ENCODE data around the gene CGB1.
"Not testable (repeated sequence)": the region's sequence is repeated elsewhere in the genome, so short reads cannot be mapped to it uniquely, and the experiment has no call there.

The CGB1 gene

GRCh38 chr19:49080392-49080791, 43.7 kb upstream of the CGB1 start:
- TF ChIP-seq ZFX (IDR thresholded peaks at IDR 0.05; ENCODE audit: borderline replicate concordance) (no peak), CTCF (IDR thresholded peaks at IDR 0.05) (no peak)
- H3K27ac ChIP-seq, result no peak overlapping the region

GRCh38 chr19:49074869-49075268, 38.2 kb upstream of the CGB1 start:
- not testable (repeated sequence) for H3K27ac ChIP-seq
- TF ChIP-seq CTCF (IDR thresholded peaks at IDR 0.05), result peak; percentile 82

- H3K27ac ChIP-seq, result no peak overlapping the region
- TF ChIP-seq CTCF (IDR thresholded peaks at IDR 0.05) (peak; percentile 69), ZFX (IDR thresholded peaks at IDR 0.05; ENCODE audit: borderline replicate concordance) (no peak)
These were observed 37.1 kb upstream of the CGB1 start for GRCh38 chr19:49073514-49074378.

GRCh38 chr19:49071860-49072547, 35.3 kb upstream of the CGB1 start:
- H3K27ac ChIP-seq, result no peak overlapping the region
- TF ChIP-seq CTCF (IDR thresholded peaks at IDR 0.05) (no peak), ZFX (IDR thresholded peaks at IDR 0.05; ENCODE audit: borderline replicate concordance) (no peak)

- TF ChIP-seq CTCF (IDR thresholded peaks at IDR 0.05) (no peak), ZFX (IDR thresholded peaks at IDR 0.05; ENCODE audit: borderline replicate concordance) (no peak)
- no peak overlapping the region for H3K27ac ChIP-seq
These were observed 33.7 kb upstream of the CGB1 start for GRCh38 chr19:49070416-49070815.

GRCh38 chr19:49069026-49069425, 32.3 kb upstream of the CGB1 start:
- TF ChIP-seq ZFX (IDR thresholded peaks at IDR 0.05; ENCODE audit: borderline replicate concordance) (no peak), CTCF (IDR thresholded peaks at IDR 0.05) (no peak)
- no peak overlapping the region for H3K27ac ChIP-seq

GRCh38 chr19:49067554-49067953, 30.9 kb upstream of the CGB1 start:
- H3K27ac ChIP-seq, result no peak overlapping the region
- TF ChIP-seq CTCF (IDR thresholded peaks at IDR 0.05) (no peak), ZFX (IDR thresholded peaks at IDR 0.05; ENCODE audit: borderline replicate concordance) (no peak)

Measured in 22Rv1 (cell line).